Measurements from ENCODE around the gene COQ8B. TPM values are rescaled to one million over a fixed set of nuclear protein-coding genes. Genes with fewer than 3 reads are reported as not detected.
"Not testable (repeated sequence)": the region's sequence is repeated elsewhere in the genome, so short reads cannot be mapped to it uniquely, and the experiment has no call there.

Gene COQ8B
- polyA plus RNA-seq, 1 donor (not counting 4 experiments of a cell fraction or from before 2014, with no cell fraction given) = 11.0 TPM

GRCh38 chr19:40735013-40735771 is 18.5 kb upstream of the COQ8B start:
- peaks cover 52 to 66% of the 10 kb centered on the region in 2 experiments for H3K36me3 ChIP-seq (ENCODE audit: control insufficient read depth in 2 of 2, extremely low read depth in 1 of 2, insufficient read depth in 2 of 2, low read length in 2 of 2)
- H3K27ac ChIP-seq (ENCODE audit: control insufficient read depth, insufficient read depth, low read length) = no peak overlapping the region
- no peak overlapping the region for H2AFZ ChIP-seq (ENCODE audit: control insufficient read depth, low read length)
- H3K4me1 ChIP-seq (ENCODE audit: control insufficient read depth, extremely low read depth, insufficient read depth, low read length) = peaks cover 9% of the 10 kb centered on the region
- no peaks in the 10 kb centered on the region for H4K20me1 ChIP-seq (ENCODE audit: control insufficient read depth, extremely low read depth, insufficient read depth, low read length)
- H3K27me3 ChIP-seq (ENCODE audit: control insufficient read depth, extremely low read depth, insufficient read depth, low read length) = no peaks in the 10 kb centered on the region
- DNase-seq (ENCODE audit: low read depth, low spot score) (no peak), FAIRE-seq (no peak)
- dilution Hi-C loops (cut with MboI; ENCODE audit: extremely low pct_ligation_motif_present, low sequenced_read_pairs) = no loop called here
- H3K9me1 ChIP-seq (ENCODE audit: control insufficient read depth, extremely low read depth, insufficient read depth, low read length) = no peaks in the 10 kb centered on the region
- H3K4me3 ChIP-seq (ENCODE audit: control insufficient read depth in 2 of 3, extremely low read depth in 1 of 3, insufficient read depth in 2 of 3, low read depth in 1 of 3, low read length in 3 of 3) = no peak overlapping the region
- H3K9ac ChIP-seq (ENCODE audit: control insufficient read depth, extremely low read depth, insufficient read depth, low read length) = no peak overlapping the region
- TF ChIP-seq CTCF (optimal IDR thresholded peaks at IDR 0.05 in 1 of 3, IDR thresholded peaks at IDR 0.05 in 1 of 3, conservative IDR thresholded peaks at IDR 0.05 in 1 of 3; ENCODE audit: extremely low read depth in 1 of 3, insufficient read depth in 2 of 3, low read length in 3 of 3) = no peak
- no peak for TF ChIP-seq EZH2 (IDR thresholded peaks at IDR 0.05; ENCODE audit: low read length)
- no peaks in the 10 kb centered on the region for H3K79me2 ChIP-seq (ENCODE audit: control insufficient read depth, insufficient read depth, low read length)
- H3K4me2 ChIP-seq (ENCODE audit: control insufficient read depth, extremely low read depth, insufficient read depth, low read depth, low read length) = no peak overlapping the region
- H3K9me3 ChIP-seq (ENCODE audit: control insufficient read depth, low read depth, low read length) = no peaks in the 10 kb centered on the region

- Histone ChIP-seq H3K36me3 (ENCODE audit: control insufficient read depth in 2 of 2, extremely low read depth in 1 of 2, insufficient read depth in 2 of 2, low read length in 2 of 2) (peaks cover 44 to 54% of the 10 kb centered on the region in 2 experiments), H3K27ac (ENCODE audit: control insufficient read depth, insufficient read depth, low read length) (no peak overlapping the region), H3K9me3 (ENCODE audit: control insufficient read depth, low read depth, low read length) (no peaks in the 10 kb centered on the region), H3K4me3 (ENCODE audit: control insufficient read depth in 2 of 3, extremely low read depth in 1 of 3, insufficient read depth in 2 of 3, low read depth in 1 of 3, low read length in 3 of 3) (no peak overlapping the region), H3K4me2 (ENCODE audit: control insufficient read depth, extremely low read depth, insufficient read depth, low read depth, low read length) (no peak overlapping the region), H3K27me3 (ENCODE audit: control insufficient read depth, extremely low read depth, insufficient read depth, low read length) (no peaks in the 10 kb centered on the region), H2AFZ (ENCODE audit: control insufficient read depth, low read length) (no peak overlapping the region), H3K79me2 (ENCODE audit: control insufficient read depth, insufficient read depth, low read length) (peaks cover 2% of the 10 kb centered on the region), H3K4me1 (ENCODE audit: control insufficient read depth, extremely low read depth, insufficient read depth, low read length) (peaks cover 9% of the 10 kb centered on the region), H4K20me1 (ENCODE audit: control insufficient read depth, extremely low read depth, insufficient read depth, low read length) (no peaks in the 10 kb centered on the region), H3K9me1 (ENCODE audit: control insufficient read depth, extremely low read depth, insufficient read depth, low read length) (no peaks in the 10 kb centered on the region), H3K9ac (ENCODE audit: control insufficient read depth, extremely low read depth, insufficient read depth, low read length) (no peak overlapping the region)
- FAIRE-seq (no peak), DNase-seq (ENCODE audit: low read depth, low spot score) (no peak)
- dilution Hi-C loops (cut with MboI; ENCODE audit: extremely low pct_ligation_motif_present, low sequenced_read_pairs) = no loop called here
- TF ChIP-seq CTCF (optimal IDR thresholded peaks at IDR 0.05 in 1 of 3, IDR thresholded peaks at IDR 0.05 in 1 of 3, conservative IDR thresholded peaks at IDR 0.05 in 1 of 3; ENCODE audit: extremely low read depth in 1 of 3, insufficient read depth in 2 of 3, low read length in 3 of 3) = no peak
- no peak for TF ChIP-seq EZH2 (IDR thresholded peaks at IDR 0.05; ENCODE audit: low read length)
These were observed 16.5 kb upstream of the COQ8B start for GRCh38 chr19:40733149-40733548.

GRCh38 chr19:40732304-40732703 is 15.6 kb upstream of the COQ8B start:
- H2AFZ ChIP-seq (ENCODE audit: control insufficient read depth, low read length); H3K79me2 ChIP-seq (ENCODE audit: control insufficient read depth, insufficient read depth, low read length); DNase-seq (ENCODE audit: low read depth, low spot score); H3K4me3 ChIP-seq (ENCODE audit: control insufficient read depth in 2 of 3, extremely low read depth in 1 of 3, insufficient read depth in 2 of 3, low read depth in 1 of 3, low read length in 3 of 3); H4K20me1 ChIP-seq (ENCODE audit: control insufficient read depth, extremely low read depth, insufficient read depth, low read length); H3K9me3 ChIP-seq (ENCODE audit: control insufficient read depth, low read depth, low read length); FAIRE-seq; H3K9me1 ChIP-seq (ENCODE audit: control insufficient read depth, extremely low read depth, insufficient read depth, low read length); H3K4me1 ChIP-seq (ENCODE audit: control insufficient read depth, extremely low read depth, insufficient read depth, low read length); dilution Hi-C loops (cut with MboI; ENCODE audit: extremely low pct_ligation_motif_present, low sequenced_read_pairs); H3K27ac ChIP-seq (ENCODE audit: control insufficient read depth, insufficient read depth, low read length); H3K27me3 ChIP-seq (ENCODE audit: control insufficient read depth, extremely low read depth, insufficient read depth, low read length); H3K9ac ChIP-seq (ENCODE audit: control insufficient read depth, extremely low read depth, insufficient read depth, low read length); H3K4me2 ChIP-seq (ENCODE audit: control insufficient read depth, extremely low read depth, insufficient read depth, low read depth, low read length): not testable (repeated sequence)
- peaks cover 47 to 55% of the 10 kb centered on the region in 2 experiments for H3K36me3 ChIP-seq (ENCODE audit: control insufficient read depth in 2 of 2, extremely low read depth in 1 of 2, insufficient read depth in 2 of 2, low read length in 2 of 2)

GRCh38 chr19:40730065-40730464 is 13.4 kb upstream of the COQ8B start:
- DNase-seq (ENCODE audit: low read depth, low spot score); H3K4me2 ChIP-seq (ENCODE audit: control insufficient read depth, extremely low read depth, insufficient read depth, low read depth, low read length); H3K4me1 ChIP-seq (ENCODE audit: control insufficient read depth, extremely low read depth, insufficient read depth, low read length); H3K9ac ChIP-seq (ENCODE audit: control insufficient read depth, extremely low read depth, insufficient read depth, low read length); H3K27me3 ChIP-seq (ENCODE audit: control insufficient read depth, extremely low read depth, insufficient read depth, low read length); H4K20me1 ChIP-seq (ENCODE audit: control insufficient read depth, extremely low read depth, insufficient read depth, low read length); H3K4me3 ChIP-seq (ENCODE audit: control insufficient read depth in 2 of 3, extremely low read depth in 1 of 3, insufficient read depth in 2 of 3, low read depth in 1 of 3, low read length in 3 of 3); dilution Hi-C loops (cut with MboI; ENCODE audit: extremely low pct_ligation_motif_present, low sequenced_read_pairs); H3K9me1 ChIP-seq (ENCODE audit: control insufficient read depth, extremely low read depth, insufficient read depth, low read length); H2AFZ ChIP-seq (ENCODE audit: control insufficient read depth, low read length); H3K9me3 ChIP-seq (ENCODE audit: control insufficient read depth, low read depth, low read length); FAIRE-seq; H3K27ac ChIP-seq (ENCODE audit: control insufficient read depth, insufficient read depth, low read length): not testable (repeated sequence)
- H3K36me3 ChIP-seq (ENCODE audit: control insufficient read depth in 2 of 2, extremely low read depth in 1 of 2, insufficient read depth in 2 of 2, low read length in 2 of 2) = peaks cover 47 to 55% of the 10 kb centered on the region in 2 experiments
- peaks cover 19% of the 10 kb centered on the region for H3K79me2 ChIP-seq (ENCODE audit: control insufficient read depth, insufficient read depth, low read length)

Data from keratinocyte (primary cell).